Spleen (tissue), 11 donors: Measurements from ENCODE around the gene TRPT1. TPM values are rescaled to one million over a fixed set of nuclear protein-coding genes. Genes with fewer than 3 reads are reported as not detected.

Experiments used
- DNase-seq: peaks from one replicate; pipeline ENCODE4 v3.0.0-alpha.2; 2020
- H3K27ac ChIP-seq, 8 donors: fragments of 200-600 bp; sonication (generic) in 7 of 8; 1 replicate in 4 of 8; 2 replicates in 4 of 8; pipeline versions ENCODE4 v1.5.0 to v1.8.0; 2016 to 2021; ENCODE audit warnings: inconsistent platforms in 4 of 8, mild to moderate bottlenecking in 4 of 8, moderate library complexity in 1 of 8
- H3K27me3 ChIP-seq, 7 donors: fragments of 200-600 bp; sonication (generic) in 6 of 7; replicated peaks in 1 of 7; 1 replicate in 4 of 7; 2 replicates in 3 of 7; pipeline versions ENCODE4 v1.5.0 to v1.8.0; 2016 to 2021; ENCODE audit warnings: inconsistent platforms in 3 of 7, mild to moderate bottlenecking in 1 of 7
- H3K36me3 ChIP-seq, 6 donors: fragments of 200-600 bp; sonication (generic) in 5 of 6; 1 replicate in 4 of 6; 2 replicates in 2 of 6; pipeline versions ENCODE4 v1.5.0 to v1.8.0; 2016 to 2021; ENCODE audit warnings: inconsistent platforms in 2 of 6
- H3K4me1 ChIP-seq, 6 donors: fragments of 200-600 bp; sonication (generic) in 5 of 6; 1 replicate in 3 of 6; 2 replicates in 3 of 6; pipeline versions ENCODE4 v1.5.0 to v1.8.0; 2016 to 2021; ENCODE audit warnings: inconsistent platforms in 3 of 6
- H3K4me3 ChIP-seq, 8 donors: fragments of 200-600 bp; sonication (generic) in 7 of 8; 1 replicate in 4 of 8; 2 replicates in 4 of 8; pipeline versions ENCODE4 v1.5.0 to v1.8.0; 2016 to 2021; ENCODE audit warnings: inconsistent platforms in 4 of 8, mild to moderate bottlenecking in 4 of 8, moderate library complexity in 2 of 8
- H3K9me3 ChIP-seq, 8 donors: fragments of 200-600 bp; sonication (generic) in 7 of 8; 1 replicate in 4 of 8; 2 replicates in 4 of 8; pipeline versions ENCODE4 v1.5.0 to v1.8.0; 2016 to 2021; ENCODE audit warnings: inconsistent platforms in 4 of 8
- POLR2A ChIP-seq, 3 donors: fragments of 450-650 bp; IDR thresholded peaks; one replicate each; pipeline ENCODE4 v1.5.1; 2017; ENCODE audit warnings: antibody characterized with exemption in 3 of 3, mild to moderate bottlenecking in 1 of 3
- POLR2AphosphoS5 ChIP-seq, 3 donors: sonication (generic); formaldehyde crosslinking; IDR thresholded peaks; one replicate each; pipeline ENCODE4 v1.5.1; 2017; ENCODE audit warnings: antibody characterized with exemption in 3 of 3
- WGBS, 5 donors: extraction: QIAGEN DNeasy Blood & Tissue Kit in 3 of 5; methylation state at CpG; one replicate each; pipeline versions ENCODE4 v1.1.5 to v1.1.7; 2013 to 2018; 5-methylcytosine and 5-hydroxymethylcytosine counted together
- intact Hi-C: fragments of 100-400 bp; cut with DNase I; formaldehyde crosslinking; loops from one replicate; pipeline ENCODE4 v1.15.0; 2023; ENCODE audit warnings: low total_unique reads
- polyA plus RNA-seq, 3 donors: library from polyadenylated mRNA; stranded (reverse); fragments of 200-250 nt; gene quantifications; one replicate each; pipeline ENCODE4 v1.2.1, GENCODE V29; 2013
- total RNA-seq, 7 donors: library from RNA; depleted of rRNA in 3 of 7; stranded (reverse); fragments of >200 nt in 3 of 7; fragmentation: NEBNext Ultra II Directional in 4 of 7; extraction: Animal tissue kit (Norgen Biotek cat#: 25700) in 4 of 7; gene quantifications; one replicate each; pipeline versions ENCODE4 v1.1.0 to v1.2.1, GENCODE V29; 2016 to 2021
- TF ChIP-seq, protein P1 (sequence below), 11 experiments: fragments of 200-600 bp in 7 of 11; fragments of 450-650 bp in 4 of 11; sonication (generic) in 4 of 11; IDR thresholded peaks in 8 of 11; conservative IDR thresholded peaks in 3 of 11; 1 replicate in 7 of 11; 2 replicates in 4 of 11; pipeline versions ENCODE4 v1.4.0 to v1.8.0; 2016 to 2021; ENCODE audit warnings: antibody characterized with exemption in 11 of 11, inconsistent platforms in 4 of 11, mild to moderate bottlenecking in 1 of 11
- donor health status: healthy with polysubstance abuse.
- donor health status: DM: no; HTN: no; CAD: no; lungs with moderate emphysema.
- donor health status: DM: no; HTN: no; CAD: no.
- donor health status: Bipolar disorder and iron deficiency.
- donor health status: healthy.
- donor health status: DM: no; HTN: no; CAD: no.
- donor health status: DM: yes; HTN: yes; CAD: no.

TRPT1 gene
- total and polyA plus RNA-seq, 10 donors = 34.2 to 74.0 (median 46.4) TPM

- Histone ChIP-seq H3K4me3 (peak within 1 kb of the TSS; percentile 58 to 89 (median 80)), H3K4me1 (peaks cover 32 to 81% (median 53%) of the 10 kb centered on the region in 6 donors), H3K9me3 (no peaks in the 10 kb centered on the region), H3K27ac (peak within 1 kb of the TSS; percentile 84 to 99 (median 96)), H3K36me3 (peaks cover 0 to 66% (median 46%) of the 10 kb centered on the region in 6 donors), H3K27me3 (no peaks in the 10 kb centered on the region)
- intact Hi-C loops = no loop called here
- DNase-seq = peak; percentile 97
- TF ChIP-seq POLR2A (IDR thresholded peaks at IDR 0.05) = no peak
- TF ChIP-seq, protein P1, sequence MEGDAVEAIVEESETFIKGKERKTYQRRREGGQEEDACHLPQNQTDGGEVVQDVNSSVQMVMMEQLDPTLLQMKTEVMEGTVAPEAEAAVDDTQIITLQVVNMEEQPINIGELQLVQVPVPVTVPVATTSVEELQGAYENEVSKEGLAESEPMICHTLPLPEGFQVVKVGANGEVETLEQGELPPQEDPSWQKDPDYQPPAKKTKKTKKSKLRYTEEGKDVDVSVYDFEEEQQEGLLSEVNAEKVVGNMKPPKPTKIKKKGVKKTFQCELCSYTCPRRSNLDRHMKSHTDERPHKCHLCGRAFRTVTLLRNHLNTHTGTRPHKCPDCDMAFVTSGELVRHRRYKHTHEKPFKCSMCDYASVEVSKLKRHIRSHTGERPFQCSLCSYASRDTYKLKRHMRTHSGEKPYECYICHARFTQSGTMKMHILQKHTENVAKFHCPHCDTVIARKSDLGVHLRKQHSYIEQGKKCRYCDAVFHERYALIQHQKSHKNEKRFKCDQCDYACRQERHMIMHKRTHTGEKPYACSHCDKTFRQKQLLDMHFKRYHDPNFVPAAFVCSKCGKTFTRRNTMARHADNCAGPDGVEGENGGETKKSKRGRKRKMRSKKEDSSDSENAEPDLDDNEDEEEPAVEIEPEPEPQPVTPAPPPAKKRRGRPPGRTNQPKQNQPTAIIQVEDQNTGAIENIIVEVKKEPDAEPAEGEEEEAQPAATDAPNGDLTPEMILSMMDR (IDR thresholded peaks at IDR 0.05 in 8 of 11, conservative IDR thresholded peaks at IDR 0.05 in 3 of 11) = peak in 3 of 11 experiments; percentile 23 to 27 (median 25)
- TF ChIP-seq POLR2AphosphoS5 (IDR thresholded peaks at IDR 0.05) = peak; percentile 86 to 91 (median 88)
- WGBS, 5 donors = 9 to 24% (median 15%) methylated on average over 12 to 27 of the region's 27 CpGs
Observed at GRCh38 chr11:64206457-64207255, 19.3 kb downstream of the TRPT1 start, which contains the start of gene FERMT3. Gene FERMT3, plus strand, starts transcription at chr11:64206721. Its CDS starts 644 bp downstream, at chr11:64207365.

- Histone ChIP-seq H3K4me1 (peaks cover 32 to 60% (median 51%) of the 10 kb centered on the region in 6 donors), H3K4me3 (peak overlapping the region in 1 of 8 donors; percentile 89), H3K27ac (peak overlapping the region in 7 of 8 donors; percentile 93 to 99 (median 96)), H3K9me3 (no peaks in the 10 kb centered on the region), H3K36me3 (peaks cover 0 to 66% (median 46%) of the 10 kb centered on the region in 6 donors), H3K27me3 (no peaks in the 10 kb centered on the region)
- TF ChIP-seq POLR2AphosphoS5 (IDR thresholded peaks at IDR 0.05) (peak in 2 of 3 donors; percentile 71 to 93), POLR2A (IDR thresholded peaks at IDR 0.05) (no peak)
- TF ChIP-seq, protein P1 (IDR thresholded peaks at IDR 0.05 in 8 of 11, conservative IDR thresholded peaks at IDR 0.05 in 3 of 11) = peak; percentile 65 to 91 (median 82)
- intact Hi-C loops = loop anchor here (5.0 kb wide), 1 partner anchor 98 kb away; the partner anchor contains the start of gene CATSPERZ
- WGBS, 5 donors = 32 to 37% (median 36%) methylated on average over 7 of the region's 7 CpGs
- DNase-seq = peak; percentile 95
Observed at GRCh38 chr11:64204464-64204989, 21.5 kb downstream of the TRPT1 start.

- H3K27ac ChIP-seq = peak overlapping the region in 4 of 8 donors; percentile 93 to 99 (median 96)
- no peak for DNase-seq
- TF ChIP-seq, protein P1 (IDR thresholded peaks at IDR 0.05 in 8 of 11, conservative IDR thresholded peaks at IDR 0.05 in 3 of 11) = no peak
- TF ChIP-seq POLR2A (IDR thresholded peaks at IDR 0.05) = no peak
- no peak for TF ChIP-seq POLR2AphosphoS5 (IDR thresholded peaks at IDR 0.05)
- H3K36me3 ChIP-seq = peaks cover 0 to 66% (median 51%) of the 10 kb centered on the region in 6 donors
- no peaks in the 10 kb centered on the region for H3K27me3 ChIP-seq
- H3K9me3 ChIP-seq = no peaks in the 10 kb centered on the region
- H3K4me1 ChIP-seq = peaks cover 32 to 55% (median 47%) of the 10 kb centered on the region in 6 donors
- no peak overlapping the region for H3K4me3 ChIP-seq
- intact Hi-C loops = loop anchor here (5.0 kb wide), 1 partner anchor 98 kb away; the partner anchor contains the start of gene CATSPERZ
- WGBS, 5 donors = 85 to 92% (median 86%) methylated on average over 13 to 16 of the region's 16 CpGs
Observed at GRCh38 chr11:64204080-64204440, 21.9 kb downstream of the TRPT1 start.
